HAP-1 (cell line): Measurements from ENCODE around the gene TSPAN1.

Experiments
- DNase-seq, 2 experiments: peaks; one replicate each; pipeline ENCODE4 v3.0.0-alpha.2; 2016 to 2020; ENCODE audit warnings: low spot score in 2 of 2
- H3K27me3 ChIP-seq: fragments of 250-450 bp; sonication (Bioruptor Pico); 2 replicates; pipeline ENCODE4 v1.5.1; 2020; ENCODE audit warnings: low read depth, mild to moderate bottlenecking, moderate library complexity
- H3K36me3 ChIP-seq: fragments of 250-450 bp; sonication (Bioruptor Pico); replicated peaks from 2 replicates; pipeline ENCODE4 v1.5.1; 2020; ENCODE audit warnings: mild to moderate bottlenecking
- H3K4me1 ChIP-seq: fragments of 250-450 bp; sonication (Bioruptor Pico); 2 replicates; pipeline ENCODE4 v1.5.1; 2020; ENCODE audit warnings: mild to moderate bottlenecking
- H3K4me3 ChIP-seq: fragments of 250-450 bp; sonication (Bioruptor Pico); 2 replicates; pipeline ENCODE4 v1.5.1; 2020; ENCODE audit warnings: mild to moderate bottlenecking, moderate library complexity
- H3K9me3 ChIP-seq: fragments of 250-450 bp; sonication (Bioruptor Pico); 2 replicates; pipeline ENCODE4 v1.5.1; 2020; ENCODE audit warnings: mild to moderate bottlenecking, moderate library complexity
- in situ Hi-C: fragments of 300-500 bp; cut with MboI; formaldehyde crosslinking; loops from 3 replicates; pipeline ENCODE4 v1.14.3; 2020; ENCODE audit warnings: low sequenced_read_pairs, inconsistent platforms, mixed read lengths

Gene TSPAN1

GRCh38 chr1:46174448-46175231 lies at the start of gene TSPAN1:
TSPAN1 (plus strand) TSS chr1:46175087; CDS start chr1:46181108, 6,021 bp downstream.
- H3K4me1 ChIP-seq = no peaks in the 10 kb centered on the region
- peaks cover 4% of the 10 kb centered on the region for H3K27me3 ChIP-seq
- DNase-seq = no peak
- no peaks in the 10 kb centered on the region for H3K36me3 ChIP-seq
- in situ Hi-C loops = loop anchor here (5.0 kb wide), 1 partner anchor 137 kb away; no protein-coding TSS in a partner anchor
- no peak within 1 kb of the TSS for H3K4me3 ChIP-seq
- H3K9me3 ChIP-seq = no peaks in the 10 kb centered on the region

- H3K36me3 ChIP-seq = no peaks in the 10 kb centered on the region
- H3K27me3 ChIP-seq = no peaks in the 10 kb centered on the region
- peaks cover under 1% of the 10 kb centered on the region for H3K4me1 ChIP-seq
- H3K4me3 ChIP-seq = no peak overlapping the region
- DNase-seq = no peak
- H3K9me3 ChIP-seq = no peaks in the 10 kb centered on the region
- in situ Hi-C loops = no loop called here
Measured at GRCh38 chr1:46128344-46128743, 46.5 kb upstream of the TSPAN1 start.

- H3K4me3 ChIP-seq = peak overlapping the region; percentile 65
- in situ Hi-C loops = no loop called here
- DNase-seq = peak in 1 of 2 experiments; percentile 43
Measured at GRCh38 chr1:46130121-46130520, 44.8 kb upstream of the TSPAN1 start.

GRCh38 chr1:46130606-46131005 lies 44.3 kb upstream of the TSPAN1 start:
- DNase-seq = peak in 1 of 2 experiments; percentile 21

More at GRCh38 chr1:46130121-46130520, 44.8 kb upstream of the TSPAN1 start:
- no peaks in the 10 kb centered on the region for H3K27me3 ChIP-seq
- H3K4me1 ChIP-seq = peaks cover 8% of the 10 kb centered on the region
- H3K36me3 ChIP-seq = no peaks in the 10 kb centered on the region
- H3K9me3 ChIP-seq = no peaks in the 10 kb centered on the region

GRCh38 chr1:46131093-46131492 lies 43.8 kb upstream of the TSPAN1 start:
- Histone ChIP-seq H3K36me3 (no peaks in the 10 kb centered on the region), H3K4me1 (peaks cover 8% of the 10 kb centered on the region), H3K4me3 (peak overlapping the region; percentile 65), H3K9me3 (no peaks in the 10 kb centered on the region), H3K27me3 (no peaks in the 10 kb centered on the region)
- in situ Hi-C loops = no loop called here
- peak in 1 of 2 experiments; percentile 51 for DNase-seq

More at GRCh38 chr1:46130606-46131005, 44.3 kb upstream of the TSPAN1 start:
- H3K4me3 ChIP-seq = peak overlapping the region; percentile 65
- no peaks in the 10 kb centered on the region for H3K9me3 ChIP-seq
- H3K4me1 ChIP-seq = peaks cover 8% of the 10 kb centered on the region
- in situ Hi-C loops = no loop called here
- no peaks in the 10 kb centered on the region for H3K36me3 ChIP-seq
- H3K27me3 ChIP-seq = no peaks in the 10 kb centered on the region

GRCh38 chr1:46131712-46132528 lies 43.0 kb upstream of the TSPAN1 start:
- Histone ChIP-seq H3K27me3 (no peaks in the 10 kb centered on the region), H3K9me3 (no peaks in the 10 kb centered on the region), H3K4me3 (peak overlapping the region; percentile 65), H3K4me1 (peaks cover 8% of the 10 kb centered on the region), H3K36me3 (no peaks in the 10 kb centered on the region)
- peak; percentile 49 for DNase-seq
- in situ Hi-C loops = no loop called here

- H3K36me3 ChIP-seq = no peaks in the 10 kb centered on the region
- H3K4me1 ChIP-seq = peaks cover 8% of the 10 kb centered on the region
- in situ Hi-C loops = no loop called here
- peak; percentile 99 for DNase-seq
- peak within 1 kb of the TSS; percentile 65 for H3K4me3 ChIP-seq
- no peaks in the 10 kb centered on the region for H3K9me3 ChIP-seq
- no peaks in the 10 kb centered on the region for H3K27me3 ChIP-seq
Measured at GRCh38 chr1:46132529-46133180, 42.2 kb upstream of the TSPAN1 start, which contains the start of gene PIK3R3. PIK3R3 (minus strand) TSS chr1:46132629; CDS start chr1:46131952, 677 bp downstream.

- DNase-seq = no peak
- Histone ChIP-seq H3K9me3 (no peaks in the 10 kb centered on the region), H3K4me3 (peak overlapping the region; percentile 65), H3K27me3 (no peaks in the 10 kb centered on the region), H3K36me3 (no peaks in the 10 kb centered on the region), H3K4me1 (peaks cover 8% of the 10 kb centered on the region)
- in situ Hi-C loops = no loop called here
Measured at GRCh38 chr1:46133181-46133658, 41.7 kb upstream of the TSPAN1 start.

GRCh38 chr1:46133781-46134350 lies 41.0 kb upstream of the TSPAN1 start:
- Histone ChIP-seq H3K4me1 (peaks cover 8% of the 10 kb centered on the region), H3K4me3 (peak overlapping the region; percentile 65), H3K9me3 (no peaks in the 10 kb centered on the region), H3K27me3 (no peaks in the 10 kb centered on the region), H3K36me3 (no peaks in the 10 kb centered on the region)
- peak; percentile 10 for DNase-seq
- in situ Hi-C loops = no loop called here

GRCh38 chr1:46134660-46135331 lies 40.1 kb upstream of the TSPAN1 start:
- Histone ChIP-seq H3K4me1 (peaks cover 8% of the 10 kb centered on the region), H3K4me3 (no peak overlapping the region), H3K9me3 (no peaks in the 10 kb centered on the region), H3K27me3 (no peaks in the 10 kb centered on the region), H3K36me3 (no peaks in the 10 kb centered on the region)
- in situ Hi-C loops = no loop called here
- peak in 1 of 2 experiments; percentile 34 for DNase-seq

- in situ Hi-C loops = no loop called here
- DNase-seq = no peak
- H3K9me3 ChIP-seq = no peaks in the 10 kb centered on the region
- no peaks in the 10 kb centered on the region for H3K36me3 ChIP-seq
- H3K4me3 ChIP-seq = no peak overlapping the region
- H3K27me3 ChIP-seq = no peaks in the 10 kb centered on the region
- H3K4me1 ChIP-seq = peaks cover 8% of the 10 kb centered on the region
Measured at GRCh38 chr1:46136711-46137110, 38.2 kb upstream of the TSPAN1 start.

GRCh38 chr1:46137916-46138315 lies 37.0 kb upstream of the TSPAN1 start:
- Histone ChIP-seq H3K9me3 (no peaks in the 10 kb centered on the region), H3K4me1 (peaks cover 8% of the 10 kb centered on the region), H3K4me3 (no peak overlapping the region), H3K36me3 (no peaks in the 10 kb centered on the region), H3K27me3 (no peaks in the 10 kb centered on the region)
- DNase-seq = no peak
- in situ Hi-C loops = no loop called here

- in situ Hi-C loops = no loop called here
- no peak for DNase-seq
- Histone ChIP-seq H3K4me1 (no peaks in the 10 kb centered on the region), H3K9me3 (no peaks in the 10 kb centered on the region), H3K36me3 (no peaks in the 10 kb centered on the region), H3K4me3 (no peak overlapping the region), H3K27me3 (no peaks in the 10 kb centered on the region)
Measured at GRCh38 chr1:46148318-46148717, 26.6 kb upstream of the TSPAN1 start.
